VCaP (cell line): ENCODE measurements around the gene TMEM80.

Experiments
- H3K27ac ChIP-seq: fragments of 450-650 bp; 2 replicates; pipeline ENCODE4 v1.5.1; 2017
- TF ChIP-seq, protein P1 (sequence below): fragments of 450-650 bp; conservative IDR thresholded peaks from 2 replicates; pipeline ENCODE4 v1.5.1; 2017; ENCODE audit warnings: mild to moderate bottlenecking, moderate library complexity

TMEM80 gene

DNA sequence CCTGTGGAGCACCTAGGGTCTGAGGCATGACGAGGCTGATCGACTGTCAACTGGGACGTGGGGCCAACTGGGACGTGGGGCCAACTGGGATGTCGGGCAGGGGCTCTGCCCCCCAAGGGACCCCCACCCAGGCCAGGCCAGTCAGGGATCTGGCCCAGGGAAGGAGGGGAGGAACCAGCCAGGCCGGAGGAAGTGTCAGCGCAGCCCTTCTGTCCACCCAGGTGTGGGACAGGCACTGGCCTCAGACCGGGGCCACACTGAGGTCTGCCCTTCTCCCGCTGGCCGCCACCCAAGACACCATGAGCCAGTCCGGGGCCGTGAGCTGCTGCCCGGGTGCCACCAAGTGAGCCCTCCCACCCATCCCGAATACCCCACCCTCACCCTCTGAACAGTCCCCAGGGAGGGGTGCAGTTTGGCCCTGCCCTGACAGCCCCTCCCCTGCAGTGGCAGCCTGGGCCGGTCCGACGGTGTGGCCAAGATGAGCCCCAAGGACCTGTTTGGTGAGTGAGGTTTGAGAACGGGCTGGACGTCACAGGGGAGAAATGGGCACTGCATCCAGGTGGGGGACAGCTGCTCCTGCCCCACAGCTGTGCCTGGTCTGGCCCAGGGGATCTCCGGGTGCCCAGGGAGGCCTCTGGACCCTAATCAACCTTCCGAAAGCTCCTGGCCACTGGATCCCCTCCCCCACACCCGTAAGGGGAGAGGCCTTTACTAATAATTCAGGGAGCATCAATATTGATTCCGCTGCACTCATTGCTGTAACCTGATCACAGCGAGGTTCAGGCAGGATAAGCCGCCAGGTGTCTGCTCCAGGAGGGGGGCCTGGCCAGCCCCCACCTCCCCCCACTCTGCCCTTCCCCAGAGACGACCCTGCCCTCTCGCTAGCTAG lies 13.7 kb downstream of the TMEM80 start:
- no peak overlapping the region for H3K27ac ChIP-seq

DNA sequence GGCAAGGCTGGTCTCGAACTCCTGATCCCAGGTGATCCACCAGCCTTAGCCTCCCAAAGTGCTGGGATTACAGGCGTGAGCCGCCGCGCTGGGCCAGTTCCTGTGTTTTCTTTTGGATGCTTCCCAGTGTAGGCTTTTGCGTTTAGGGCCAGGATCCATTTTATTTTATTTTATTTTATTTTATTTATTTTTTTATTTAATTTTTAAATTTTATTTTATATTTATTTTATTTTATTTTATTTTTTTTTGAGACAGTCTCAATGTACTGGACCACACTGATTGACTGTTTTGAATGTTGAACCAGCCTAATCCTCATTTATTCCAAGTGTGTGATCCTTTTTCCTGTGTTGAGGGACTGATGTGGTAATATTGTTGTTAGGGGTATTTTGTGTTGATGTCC lies 18.8 kb downstream of the TMEM80 start:
- no peak overlapping the region for H3K27ac ChIP-seq
- TF ChIP-seq, protein P1, sequence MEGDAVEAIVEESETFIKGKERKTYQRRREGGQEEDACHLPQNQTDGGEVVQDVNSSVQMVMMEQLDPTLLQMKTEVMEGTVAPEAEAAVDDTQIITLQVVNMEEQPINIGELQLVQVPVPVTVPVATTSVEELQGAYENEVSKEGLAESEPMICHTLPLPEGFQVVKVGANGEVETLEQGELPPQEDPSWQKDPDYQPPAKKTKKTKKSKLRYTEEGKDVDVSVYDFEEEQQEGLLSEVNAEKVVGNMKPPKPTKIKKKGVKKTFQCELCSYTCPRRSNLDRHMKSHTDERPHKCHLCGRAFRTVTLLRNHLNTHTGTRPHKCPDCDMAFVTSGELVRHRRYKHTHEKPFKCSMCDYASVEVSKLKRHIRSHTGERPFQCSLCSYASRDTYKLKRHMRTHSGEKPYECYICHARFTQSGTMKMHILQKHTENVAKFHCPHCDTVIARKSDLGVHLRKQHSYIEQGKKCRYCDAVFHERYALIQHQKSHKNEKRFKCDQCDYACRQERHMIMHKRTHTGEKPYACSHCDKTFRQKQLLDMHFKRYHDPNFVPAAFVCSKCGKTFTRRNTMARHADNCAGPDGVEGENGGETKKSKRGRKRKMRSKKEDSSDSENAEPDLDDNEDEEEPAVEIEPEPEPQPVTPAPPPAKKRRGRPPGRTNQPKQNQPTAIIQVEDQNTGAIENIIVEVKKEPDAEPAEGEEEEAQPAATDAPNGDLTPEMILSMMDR: no peak

More for the DNA sequence above, 13.7 kb downstream of the TMEM80 start:
- TF ChIP-seq, protein P1: no peak

DNA sequence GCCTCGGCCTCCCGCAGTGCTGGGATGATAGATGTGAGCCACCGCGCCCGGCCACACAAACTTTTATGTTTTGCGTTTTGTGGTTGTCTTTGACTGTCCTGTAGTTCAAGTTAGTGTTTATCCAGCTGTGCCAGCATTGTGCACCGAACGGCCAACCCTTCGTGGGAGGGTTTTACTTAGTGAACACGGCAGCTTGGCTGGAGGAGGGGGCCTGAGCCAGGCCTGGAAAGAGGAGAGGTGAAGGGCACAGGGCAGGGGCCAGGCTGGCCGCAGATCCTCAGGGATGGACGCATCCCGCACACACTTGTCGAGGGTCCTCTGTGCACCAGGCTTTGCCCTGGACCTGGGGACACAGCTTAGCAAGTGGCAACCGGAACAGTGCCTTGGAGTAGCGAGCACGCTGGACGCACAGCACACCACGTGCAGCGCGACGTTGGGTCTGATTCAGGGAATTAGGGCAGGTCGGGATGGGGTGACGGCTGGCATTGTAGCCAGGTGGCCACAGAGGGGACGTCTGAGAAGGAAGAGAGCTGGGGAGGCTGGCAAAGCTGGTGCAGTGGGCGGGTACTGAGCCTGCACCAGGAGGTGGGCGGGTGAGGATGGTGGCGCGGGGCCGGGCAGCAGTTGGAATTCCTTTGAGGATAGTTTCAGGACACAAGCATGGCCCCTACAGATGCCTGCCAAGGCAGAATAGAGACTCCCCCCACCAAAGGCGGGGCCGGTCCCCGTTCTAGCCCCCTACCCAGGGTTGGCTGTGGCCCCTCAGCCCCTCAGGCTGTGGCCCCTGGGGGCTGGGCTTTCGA lies 23.8 kb downstream of the TMEM80 start:
- TF ChIP-seq, protein P1: no peak
- no peak overlapping the region for H3K27ac ChIP-seq

DNA sequence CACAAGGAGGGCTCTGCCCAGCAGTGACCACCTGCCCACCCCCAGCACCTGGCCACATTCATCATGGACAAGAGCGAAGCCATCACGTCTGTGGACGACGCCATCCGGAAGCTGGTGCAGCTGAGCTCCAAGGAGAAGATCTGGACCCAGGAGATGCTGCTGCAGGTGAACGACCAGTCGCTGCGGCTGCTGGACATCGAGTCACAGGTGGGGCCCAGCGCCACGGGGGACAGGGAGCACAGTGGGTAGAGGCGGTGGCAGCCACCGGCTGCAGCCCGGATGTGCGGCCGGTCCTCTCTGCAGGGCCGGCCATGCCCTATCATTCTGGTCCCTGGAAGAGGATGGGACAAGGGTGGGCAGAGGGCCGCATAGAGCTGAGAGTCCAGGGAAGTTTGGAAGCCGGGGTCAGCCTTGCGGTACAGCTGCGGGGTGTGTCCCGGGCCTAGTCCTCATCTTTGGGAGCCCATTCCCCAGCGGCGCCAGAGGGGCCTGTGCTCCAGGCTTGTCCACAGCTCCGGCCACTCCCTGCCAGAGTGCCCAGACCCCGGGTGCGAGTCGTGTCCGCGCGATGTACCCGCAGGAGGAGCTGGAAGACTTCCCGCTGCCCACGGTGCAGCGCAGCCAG lies 24.5 kb downstream of the TMEM80 start:
- no peak overlapping the region for H3K27ac ChIP-seq
- TF ChIP-seq, protein P1: no peak

DNA sequence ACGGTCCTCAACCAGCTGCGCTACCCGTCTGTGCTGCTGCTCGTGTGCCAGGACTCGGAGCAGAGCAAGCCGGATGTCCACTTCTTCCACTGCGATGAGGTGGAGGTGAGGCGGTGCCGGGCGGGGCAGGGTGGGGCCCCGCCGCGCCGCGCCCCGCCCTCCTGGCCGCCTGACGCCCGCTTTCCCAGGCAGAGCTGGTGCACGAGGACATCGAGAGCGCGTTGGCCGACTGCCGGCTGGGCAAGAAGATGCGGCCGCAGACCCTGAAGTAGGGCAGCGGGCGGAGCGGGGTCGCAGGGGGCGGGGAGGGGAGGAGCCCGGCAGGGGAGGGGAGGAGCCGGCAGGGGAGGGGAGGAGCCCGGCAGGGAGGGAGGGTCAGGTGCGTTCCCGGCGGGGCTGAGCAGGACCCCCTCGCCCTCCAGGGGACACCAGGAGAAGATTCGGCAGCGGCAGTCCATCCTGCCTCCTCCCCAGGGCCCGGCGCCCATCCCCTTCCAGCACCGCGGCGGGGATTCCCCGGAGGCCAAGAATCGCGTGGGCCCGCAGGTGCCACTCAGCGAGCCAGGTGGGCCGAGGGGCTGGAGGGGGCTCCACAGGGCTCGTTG lies 25.1 kb downstream of the TMEM80 start:
- TF ChIP-seq, protein P1: no peak
- H3K27ac ChIP-seq: no peak overlapping the region

DNA sequence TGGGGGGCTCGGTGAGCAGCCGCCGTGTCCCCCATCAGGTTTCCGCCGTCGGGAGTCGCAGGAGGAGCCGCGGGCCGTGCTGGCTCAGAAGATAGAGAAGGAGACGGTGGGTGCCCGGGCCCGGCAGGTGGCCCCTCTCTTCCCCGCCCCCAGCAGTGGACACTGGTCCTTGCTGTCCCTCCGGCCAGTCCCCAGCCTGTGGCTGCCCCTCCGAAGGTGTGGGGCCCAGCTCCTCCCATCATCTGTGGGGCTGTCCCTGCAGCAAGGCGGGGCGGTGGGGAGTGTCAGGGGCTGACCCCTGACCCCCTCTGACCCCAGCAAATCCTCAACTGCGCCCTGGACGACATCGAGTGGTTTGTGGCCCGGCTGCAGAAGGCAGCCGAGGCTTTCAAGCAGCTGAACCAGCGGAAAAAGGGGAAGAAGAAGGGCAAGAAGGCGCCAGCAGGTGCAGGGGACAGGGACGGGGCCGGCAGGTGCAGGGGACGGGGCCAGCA lies 25.7 kb downstream of the TMEM80 start:
- no peak overlapping the region for H3K27ac ChIP-seq
- TF ChIP-seq, protein P1: no peak
